ENCODE results near the gene SENP1.

DNA sequence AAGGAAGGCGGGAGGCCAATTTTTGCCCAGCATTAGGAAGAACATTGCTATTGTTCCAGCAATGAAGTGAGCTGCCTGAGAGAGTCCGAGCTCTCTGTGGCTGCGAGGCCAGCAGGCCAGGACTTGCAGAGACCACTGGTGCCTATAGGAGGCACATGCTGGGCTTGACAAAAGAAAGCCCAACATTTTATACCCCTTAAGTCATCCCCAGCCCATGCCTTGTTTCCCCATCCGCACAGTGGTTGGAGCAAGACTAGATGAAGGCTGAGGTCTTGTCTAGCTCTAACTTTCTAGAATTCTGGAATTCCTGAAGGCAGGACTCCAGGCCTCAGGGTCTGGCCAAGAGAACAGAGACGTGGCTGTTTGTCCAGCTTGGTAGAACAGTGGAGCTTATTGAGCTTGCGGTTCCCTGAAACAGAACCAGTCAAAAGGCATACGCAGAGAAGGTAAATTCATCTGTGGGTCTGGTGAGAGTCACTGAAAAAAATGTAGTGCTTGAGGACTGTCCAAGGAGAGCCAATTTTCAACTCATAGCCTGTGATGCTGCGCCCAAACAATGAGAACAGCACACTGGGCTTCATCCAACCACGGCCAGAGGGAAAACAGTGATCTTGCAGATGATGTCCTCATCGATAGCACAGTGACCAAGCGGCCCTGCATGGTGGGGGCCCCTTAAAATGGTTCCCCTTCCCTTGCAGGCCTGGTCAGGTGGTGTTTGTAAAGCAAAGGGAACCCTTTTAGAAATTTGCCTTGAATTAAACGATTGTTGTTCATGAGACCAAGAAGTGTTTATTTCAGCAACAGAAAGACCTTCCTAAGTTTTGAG, 74.5 kb downstream of the SENP1 start:
- TF ChIP-seq CTCF (conservative IDR thresholded peaks at IDR 0.05; ENCODE audit: low read depth, low read length), result no peak
- no peak for TF ChIP-seq MAFK (IDR thresholded peaks at IDR 0.05; ENCODE audit: low read depth, low read length)
- no peak for TF ChIP-seq POLR2A (IDR thresholded peaks at IDR 0.05; ENCODE audit: low read depth, low read length)
- no peak for TF ChIP-seq CHD1 (IDR thresholded peaks at IDR 0.05; ENCODE audit: low read depth, low read length)
- TF ChIP-seq RAD21 (IDR thresholded peaks at IDR 0.05; ENCODE audit: low read length), result no peak
- no peak for TF ChIP-seq SMC3 (IDR thresholded peaks at IDR 0.05; ENCODE audit: low read depth, low read length)
- no peak for TF ChIP-seq RCOR1 (IDR thresholded peaks at IDR 0.05; ENCODE audit: insufficient replicate concordance, low read length)
- TF ChIP-seq BHLHE40 (IDR thresholded peaks at IDR 0.05; ENCODE audit: low read depth, low read length), result no peak

Data from IMR-90 (cell line).